Smooth muscle cell of bladder (primary cell): ENCODE measurements around the gene WDR35. TPM values are rescaled to one million over a fixed set of nuclear protein-coding genes. Genes with fewer than 3 reads are reported as not detected.

Experiments used
- total RNA-seq: library from RNA; depleted of rRNA; stranded (reverse); fragments of >200 nt; gene quantifications from 2 replicates; pipeline ENCODE4 v1.2.3, GENCODE V29; 2014

WDR35 gene
- total RNA-seq, result 10.1 and 12.5 TPM in 2 replicates

DNA sequence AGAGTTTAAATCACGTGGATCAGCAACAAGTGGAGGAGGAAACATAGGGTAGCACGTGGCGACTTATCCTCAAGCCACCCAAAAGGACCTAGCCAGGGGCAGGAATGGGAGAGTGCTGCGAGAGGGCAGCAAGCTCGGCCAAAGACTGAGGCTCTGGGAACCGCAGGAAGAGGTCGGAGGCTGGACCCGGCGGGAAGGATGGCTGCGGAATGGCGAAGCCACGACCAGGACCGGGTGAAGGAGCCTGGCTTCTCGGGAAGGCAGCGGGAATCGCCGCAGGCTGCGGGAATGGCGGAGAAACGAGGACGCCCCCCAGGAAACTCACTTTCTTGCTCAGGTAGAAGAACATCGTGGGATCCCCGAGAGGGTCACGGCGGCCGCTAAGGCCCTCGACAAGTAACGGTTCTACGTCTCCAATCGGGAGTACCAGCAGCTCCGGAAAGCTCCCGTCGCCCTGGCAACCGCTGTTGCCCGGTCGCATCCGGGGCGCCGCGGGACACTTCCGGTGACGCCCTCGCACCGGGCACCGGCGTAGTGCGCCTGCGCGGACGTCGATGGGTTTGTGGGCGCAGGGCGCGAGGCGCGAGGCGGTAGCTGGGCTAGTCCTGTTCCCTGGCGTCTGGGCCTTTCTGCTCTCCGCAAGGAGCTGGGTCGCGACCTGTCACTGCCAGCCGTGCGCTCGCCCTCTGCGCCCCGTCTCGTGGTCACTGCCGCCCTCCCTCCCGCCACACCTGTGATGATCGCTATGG, at the start of gene WDR35:
WDR35 (minus strand) TSS at position 439 of the 749 bp plus-strand sequence; CDS start at position 349, 90 bp downstream.

DNA sequence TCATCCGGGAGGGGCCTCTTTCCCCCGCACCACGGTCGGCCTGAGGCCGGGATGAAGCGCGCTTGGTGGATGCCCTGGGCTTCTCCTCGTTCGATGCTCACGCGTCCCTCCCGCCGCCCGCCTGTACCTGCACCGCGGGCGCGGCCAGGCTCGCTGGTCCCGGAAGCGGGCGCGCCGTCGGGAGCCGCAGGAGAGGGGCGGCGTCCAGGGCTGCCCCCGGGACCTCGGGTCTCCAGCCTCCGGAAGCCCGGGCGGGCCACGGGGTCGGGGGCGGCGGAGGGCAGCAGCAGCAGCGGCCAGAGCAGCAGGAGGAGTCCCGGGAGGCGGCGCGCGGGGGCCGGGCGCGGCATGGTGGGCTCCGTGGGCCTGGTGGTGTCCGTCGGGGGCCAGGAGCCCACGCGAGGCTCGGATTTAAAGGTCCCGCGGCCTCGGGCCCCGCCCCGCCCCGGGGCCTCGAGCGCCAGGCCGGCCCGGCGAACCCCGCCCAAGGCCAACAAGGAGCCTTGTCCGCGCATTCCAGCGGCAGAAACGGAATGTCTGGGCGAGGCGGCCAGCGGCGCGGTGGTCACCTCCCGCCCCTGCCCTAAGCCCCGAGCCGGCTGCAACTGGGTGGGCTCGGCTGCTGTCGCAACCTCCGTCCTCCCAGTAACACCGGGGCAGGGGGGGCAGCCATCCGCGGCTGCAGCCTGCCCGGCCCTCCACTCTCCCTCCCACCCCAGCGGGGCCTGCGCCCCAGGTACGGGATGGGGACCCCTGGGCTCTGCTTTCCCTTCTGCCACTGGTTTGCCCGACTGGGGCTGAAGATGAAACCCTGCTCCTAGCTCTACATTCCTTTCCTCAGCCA, 22.6 kb upstream of the WDR35 start, which contains the start of gene MATN3:
MATN3 (minus strand) TSS at position 387 of the 844 bp plus-strand sequence; CDS start at position 350, 37 bp downstream.

DNA sequence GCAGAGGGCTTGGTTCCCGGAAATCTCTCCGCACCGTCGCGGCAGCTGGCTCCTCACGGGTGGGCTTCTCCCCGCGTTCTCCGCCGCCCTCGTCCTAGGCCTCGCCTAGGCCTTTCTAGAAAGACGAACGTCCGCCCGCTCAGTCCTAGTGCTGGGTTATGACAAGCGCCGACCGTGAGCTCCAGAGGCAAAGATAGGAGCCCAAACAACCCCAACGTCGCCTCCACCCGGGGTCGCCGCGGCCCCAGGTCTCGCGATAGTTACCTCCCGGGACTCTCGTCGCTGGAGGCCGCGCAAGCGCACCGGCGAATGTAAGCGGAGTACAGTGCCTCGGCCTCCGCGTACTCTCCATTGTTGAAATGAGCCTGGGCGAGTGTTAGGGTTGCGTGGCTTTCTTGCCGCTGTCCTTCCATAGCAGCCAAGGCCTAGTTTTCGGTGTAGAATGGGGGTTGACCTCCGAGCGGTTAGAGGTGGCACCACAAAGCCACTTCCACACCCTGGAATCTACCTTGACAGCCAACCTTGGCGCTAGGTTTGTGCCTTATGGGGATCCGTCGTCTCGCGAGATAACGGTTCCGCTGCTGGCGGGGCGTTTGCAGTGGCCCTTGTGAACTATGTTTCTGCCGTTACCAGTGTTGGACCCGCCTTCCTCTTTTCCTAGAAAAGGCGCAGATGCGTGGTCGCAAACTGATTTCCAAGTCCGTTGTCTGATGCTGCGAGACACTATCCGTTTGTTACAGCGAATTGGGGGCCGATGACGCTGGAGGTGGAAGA, 88.3 kb downstream of the WDR35 start, which contains the start of gene TTC32:
TTC32 (minus strand) TSS at position 542 of the 774 bp plus-strand sequence; CDS start at position 413, 129 bp downstream.

Other genes starting within 250 kb of the WDR35 start
- gene TTC32, start 88.1 kb downstream of the WDR35 start, total RNA-seq, result 4.2 and 5.0 TPM in 2 replicates
- gene MATN3, start 22.6 kb upstream of the WDR35 start, total RNA-seq, result 1.5 and 3.3 TPM in 2 replicates
- 214 and 217 TPM in 2 replicates for gene LAPTM4A, start 61.5 kb upstream of the WDR35 start, total RNA-seq
- gene SDC1, start 235.0 kb upstream of the WDR35 start, total RNA-seq, result 16.8 and 30.7 TPM in 2 replicates